Myocyte (in vitro differentiated cells): Measurements from ENCODE around the gene RB1. TPM values are rescaled to one million over a fixed set of nuclear protein-coding genes. Genes with fewer than 3 reads are reported as not detected.

Experiments used
- DNase-seq: peaks from one replicate; pipeline ENCODE4 v3.0.0-alpha.2; 2012; ENCODE audit warnings: low read depth
- total RNA-seq: library from RNA; depleted of rRNA; stranded (reverse); fragments of >200 nt; gene quantifications from 2 replicates; pipeline ENCODE4 v1.2.3, GENCODE V29; 2014

Gene RB1
- total RNA-seq, 1 donor from 2014 or later, result 58.1 TPM

- DNase-seq, result peak; percentile 83
Measured at GRCh38 chr13:48492470-48493065, 189.0 kb downstream of the RB1 start.

GRCh38 chr13:48493066-48493765 lies 189.7 kb downstream of the RB1 start:
- DNase-seq, result no peak

GRCh38 chr13:48493851-48494250 lies 190.3 kb downstream of the RB1 start:
- peak; percentile 56 for DNase-seq

- no peak for DNase-seq
Measured at GRCh38 chr13:48494874-48495273, 191.3 kb downstream of the RB1 start.

- DNase-seq, result no peak
Measured at GRCh38 chr13:48496271-48497161, 193.0 kb downstream of the RB1 start.

GRCh38 chr13:48497669-48498068 lies 194.1 kb downstream of the RB1 start:
- DNase-seq, result no peak

- DNase-seq, result peak; percentile 65
Measured at GRCh38 chr13:48500652-48501197, 197.2 kb downstream of the RB1 start.

GRCh38 chr13:48501705-48502104 lies 198.2 kb downstream of the RB1 start:
- DNase-seq, result no peak

GRCh38 chr13:48502601-48503319 lies 199.2 kb downstream of the RB1 start:
- DNase-seq, result no peak

- no peak for DNase-seq
Measured at GRCh38 chr13:48504606-48505005, 201.1 kb downstream of the RB1 start.

GRCh38 chr13:48505012-48505411 lies 201.5 kb downstream of the RB1 start:
- DNase-seq, result no peak

GRCh38 chr13:48505597-48506091 lies 202.1 kb downstream of the RB1 start:
- DNase-seq, result peak; percentile 96

GRCh38 chr13:48506092-48506701 lies 202.6 kb downstream of the RB1 start:
- no peak for DNase-seq

- no peak for DNase-seq
Measured at GRCh38 chr13:48507021-48507420, 203.5 kb downstream of the RB1 start.

GRCh38 chr13:48508011-48508410 lies 204.5 kb downstream of the RB1 start:
- DNase-seq, result no peak

GRCh38 chr13:48510698-48511097 lies 207.1 kb downstream of the RB1 start:
- no peak for DNase-seq

- peak; percentile 60 for DNase-seq
Measured at GRCh38 chr13:48511621-48512230, 208.2 kb downstream of the RB1 start.

GRCh38 chr13:48514793-48515192 lies 211.2 kb downstream of the RB1 start:
- no peak for DNase-seq

GRCh38 chr13:48515732-48516131 lies 212.2 kb downstream of the RB1 start:
- DNase-seq, result no peak

- DNase-seq, result no peak
Measured at GRCh38 chr13:48518083-48518482, 214.5 kb downstream of the RB1 start.
